Stimulated activated CD4-positive, alpha-beta T cell treated with anti-CD3 and anti-CD28 coated beads, Interleukin-2, amount 100 ng/mL, for 48 hours (primary cell): ENCODE data around the gene LIN9.
"Not testable (repeated sequence)": the region's sequence is repeated elsewhere in the genome, so short reads cannot be mapped to it uniquely, and the experiment has no call there.

Experiments used
- DNase-seq, 2 donors: peaks; one replicate each; pipeline ENCODE4 v3.0.0-alpha.2; 2020

The LIN9 gene, protein sequence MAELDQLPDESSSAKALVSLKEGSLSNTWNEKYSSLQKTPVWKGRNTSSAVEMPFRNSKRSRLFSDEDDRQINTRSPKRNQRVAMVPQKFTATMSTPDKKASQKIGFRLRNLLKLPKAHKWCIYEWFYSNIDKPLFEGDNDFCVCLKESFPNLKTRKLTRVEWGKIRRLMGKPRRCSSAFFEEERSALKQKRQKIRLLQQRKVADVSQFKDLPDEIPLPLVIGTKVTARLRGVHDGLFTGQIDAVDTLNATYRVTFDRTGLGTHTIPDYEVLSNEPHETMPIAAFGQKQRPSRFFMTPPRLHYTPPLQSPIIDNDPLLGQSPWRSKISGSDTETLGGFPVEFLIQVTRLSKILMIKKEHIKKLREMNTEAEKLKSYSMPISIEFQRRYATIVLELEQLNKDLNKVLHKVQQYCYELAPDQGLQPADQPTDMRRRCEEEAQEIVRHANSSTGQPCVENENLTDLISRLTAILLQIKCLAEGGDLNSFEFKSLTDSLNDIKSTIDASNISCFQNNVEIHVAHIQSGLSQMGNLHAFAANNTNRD

DNA sequence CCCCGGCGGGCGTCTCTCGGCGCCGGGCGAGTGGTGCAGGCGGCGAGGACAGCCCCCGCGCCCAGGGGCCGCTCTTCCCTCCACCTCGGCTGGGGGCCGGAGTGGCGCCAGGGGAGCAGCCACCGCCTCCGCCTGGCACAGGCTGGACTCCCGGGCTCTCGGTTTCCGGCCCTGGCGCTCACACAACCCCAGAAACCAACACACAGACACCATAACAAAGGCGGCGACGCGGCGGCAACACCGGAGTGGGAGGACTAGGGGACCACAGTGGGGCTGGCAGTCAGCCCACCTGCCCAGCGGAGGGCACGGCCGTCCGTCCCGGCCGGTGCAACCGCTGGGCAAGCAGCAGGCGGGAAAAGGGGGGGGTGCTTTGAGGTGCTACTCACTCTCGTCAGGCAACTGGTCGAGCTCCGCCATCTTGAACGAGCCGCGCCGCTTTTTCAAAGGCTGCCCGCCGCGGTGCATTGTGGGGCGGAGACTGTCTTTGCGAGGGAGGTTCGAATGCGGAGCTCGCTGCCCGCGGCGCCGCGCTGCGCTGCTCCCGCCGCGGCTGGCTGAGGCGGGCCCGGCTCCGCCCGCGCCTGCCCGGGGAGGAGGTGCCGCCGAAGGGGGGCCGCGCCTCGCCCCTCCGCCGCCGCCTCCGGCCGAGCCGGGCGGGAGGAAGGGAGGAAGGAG is at the start of gene LIN9:
LIN9 (minus strand) TSS at position 442 of the 675 bp plus-strand sequence; CDS start at position 417, 25 bp downstream.
- peak; percentile 90 to 95 for DNase-seq

DNA sequence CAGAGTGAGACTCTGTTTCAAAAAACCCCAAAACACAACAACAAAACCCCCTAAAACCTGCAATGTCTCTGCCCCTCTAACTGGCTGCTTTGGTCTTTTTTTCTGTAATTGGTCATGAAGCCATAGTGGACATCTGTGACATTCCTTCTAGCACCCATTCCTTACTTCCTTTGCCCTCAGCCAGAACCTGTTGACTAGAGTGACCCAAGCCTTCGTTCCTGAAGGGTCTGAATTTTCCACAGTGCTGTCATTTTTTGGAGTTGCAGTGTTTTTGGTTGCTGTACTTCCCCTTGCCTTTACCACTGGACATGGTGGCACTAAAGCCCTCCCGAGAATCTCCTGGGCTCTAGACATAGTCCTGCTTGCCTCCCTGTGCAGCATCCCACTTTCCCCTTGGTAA is 48.5 kb upstream of the LIN9 start:
- DNase-seq, result no peak

DNA sequence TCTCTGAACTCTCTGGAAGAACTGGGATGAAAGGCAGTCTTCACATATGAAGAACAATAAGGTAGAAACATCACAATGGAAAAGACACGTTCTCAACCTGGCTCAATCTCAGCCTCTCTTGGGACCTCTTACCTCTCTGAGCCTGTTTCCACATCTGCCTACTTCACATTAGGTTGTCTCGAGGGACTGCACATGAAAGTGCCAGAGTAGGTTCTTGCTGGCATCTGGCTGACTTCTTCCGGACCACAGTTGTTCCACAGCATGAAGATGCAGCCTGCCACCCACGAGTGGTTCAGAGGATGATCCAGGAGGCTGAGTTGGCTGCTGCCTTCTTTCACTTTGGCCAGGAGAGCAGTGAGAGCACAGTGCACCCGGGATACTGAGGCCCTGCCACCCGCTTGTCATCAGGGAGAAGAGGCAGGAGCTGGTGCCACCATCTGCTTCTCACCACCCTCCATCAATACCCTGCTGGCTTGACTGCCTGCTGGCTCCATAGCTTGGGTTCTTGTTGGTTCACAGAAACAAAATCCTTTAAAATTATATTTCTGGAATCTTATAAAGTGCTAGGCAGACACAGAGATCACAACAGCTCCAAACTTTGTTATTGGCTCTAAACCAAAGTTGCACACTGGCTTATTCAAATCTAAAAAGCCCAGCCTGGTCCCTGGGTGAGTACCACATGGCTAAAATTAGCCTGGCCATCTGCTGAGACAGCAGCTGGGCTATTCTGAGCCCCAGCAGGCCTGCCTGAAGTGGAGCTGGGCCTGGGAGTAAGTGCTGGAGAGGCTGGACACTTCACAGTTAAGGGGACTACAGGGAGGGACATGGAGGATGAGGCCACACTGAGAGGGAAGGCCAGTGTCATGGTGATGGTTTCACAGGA is 46.9 kb upstream of the LIN9 start:
- no peak for DNase-seq

DNA sequence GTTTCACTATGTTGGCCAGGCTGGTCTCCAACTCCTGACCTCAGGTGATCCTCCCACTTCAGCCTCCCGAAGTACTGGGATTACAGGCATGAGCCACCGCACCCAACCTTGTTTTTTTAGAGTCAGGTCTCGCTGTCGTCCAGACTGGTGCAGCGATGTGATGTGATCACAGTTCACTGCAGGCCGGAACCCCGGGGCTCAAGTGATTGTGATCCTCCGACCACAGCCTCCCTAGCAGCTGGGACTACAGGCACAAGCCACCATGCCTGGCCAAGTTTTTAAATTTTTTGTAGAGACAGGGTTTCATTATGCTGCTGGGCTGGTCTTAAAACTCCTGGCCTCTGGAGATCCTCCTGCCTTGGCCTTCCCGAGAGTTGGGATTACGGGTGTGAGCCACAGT is 46.1 kb upstream of the LIN9 start:
- DNase-seq, result no peak

DNA sequence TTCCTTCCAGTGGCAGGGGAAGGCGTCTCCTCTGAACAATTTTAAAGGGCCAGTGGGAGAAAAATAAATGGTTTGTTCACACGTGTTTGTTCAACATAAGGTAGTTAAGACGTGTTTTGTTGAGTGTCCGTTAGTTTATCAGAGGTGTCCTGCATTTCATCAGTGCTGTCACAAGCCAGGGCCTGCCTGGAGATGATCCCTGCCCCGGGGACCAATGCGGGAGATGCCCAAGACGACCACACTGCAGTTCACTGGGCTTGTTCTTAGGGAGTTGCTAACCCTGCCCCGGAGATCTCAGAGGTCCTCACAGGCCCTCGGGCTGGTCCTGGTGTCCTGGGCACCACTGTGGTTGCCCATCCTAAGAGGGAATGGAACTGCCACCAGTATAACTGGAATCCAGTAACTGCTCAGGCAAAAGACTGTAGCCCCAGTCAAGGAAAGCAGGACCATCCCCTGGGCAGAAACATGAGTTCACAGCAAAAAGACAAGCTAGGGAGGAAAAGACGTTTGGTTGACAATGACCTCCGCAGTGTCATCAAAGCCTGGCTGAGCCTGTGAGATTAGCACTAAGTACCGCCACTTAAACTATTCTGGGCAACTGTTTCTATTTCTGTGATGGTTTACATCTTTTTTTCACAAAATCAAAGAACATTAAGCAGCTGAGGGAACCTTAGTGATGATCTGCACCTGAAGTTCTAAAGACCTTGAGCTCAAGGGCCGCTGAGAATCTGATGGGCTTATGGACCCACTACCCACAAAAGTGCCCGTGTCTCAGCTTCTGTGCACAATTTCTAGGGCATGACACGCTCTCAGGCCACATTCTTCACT is 44.9 kb upstream of the LIN9 start:
- no peak for DNase-seq

DNA sequence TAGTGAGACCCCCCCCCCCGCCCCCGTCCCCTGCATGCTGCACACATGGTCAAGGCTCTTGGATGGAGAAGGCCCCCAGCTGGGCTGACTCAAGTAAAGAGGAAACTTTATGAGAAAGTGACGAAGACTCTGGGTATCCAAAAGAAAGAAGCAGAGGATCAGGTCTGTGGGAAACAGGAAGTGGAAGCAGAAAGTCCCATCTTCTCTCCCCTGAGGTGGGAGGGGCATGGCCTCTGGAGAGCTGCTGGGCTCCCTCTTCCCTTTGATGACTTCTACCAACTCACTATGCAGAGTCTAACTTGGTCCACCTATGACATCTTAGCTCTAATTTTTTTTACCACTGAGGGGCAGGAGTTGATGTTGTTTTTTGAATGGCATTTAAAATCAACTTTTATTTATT is 42.7 kb upstream of the LIN9 start:
- DNase-seq, result no peak

DNA sequence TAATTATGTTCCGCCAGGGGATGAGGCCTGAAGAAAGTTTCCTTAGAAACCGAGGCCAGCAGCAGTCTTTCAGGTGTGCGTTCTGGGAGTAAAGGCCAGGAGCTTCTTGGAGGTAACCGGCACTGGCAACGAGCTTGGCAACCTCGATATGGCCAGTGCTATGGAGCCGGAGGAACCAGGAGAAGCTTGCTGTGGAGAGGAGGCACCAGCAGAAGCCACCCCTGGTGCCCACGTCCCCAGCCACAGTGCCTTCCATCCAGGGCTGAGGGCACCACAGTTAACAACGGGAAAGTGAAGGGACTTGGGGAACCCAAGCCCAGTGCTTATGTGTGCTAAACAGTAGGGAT is 41.5 kb upstream of the LIN9 start:
- DNase-seq, result no peak

DNA sequence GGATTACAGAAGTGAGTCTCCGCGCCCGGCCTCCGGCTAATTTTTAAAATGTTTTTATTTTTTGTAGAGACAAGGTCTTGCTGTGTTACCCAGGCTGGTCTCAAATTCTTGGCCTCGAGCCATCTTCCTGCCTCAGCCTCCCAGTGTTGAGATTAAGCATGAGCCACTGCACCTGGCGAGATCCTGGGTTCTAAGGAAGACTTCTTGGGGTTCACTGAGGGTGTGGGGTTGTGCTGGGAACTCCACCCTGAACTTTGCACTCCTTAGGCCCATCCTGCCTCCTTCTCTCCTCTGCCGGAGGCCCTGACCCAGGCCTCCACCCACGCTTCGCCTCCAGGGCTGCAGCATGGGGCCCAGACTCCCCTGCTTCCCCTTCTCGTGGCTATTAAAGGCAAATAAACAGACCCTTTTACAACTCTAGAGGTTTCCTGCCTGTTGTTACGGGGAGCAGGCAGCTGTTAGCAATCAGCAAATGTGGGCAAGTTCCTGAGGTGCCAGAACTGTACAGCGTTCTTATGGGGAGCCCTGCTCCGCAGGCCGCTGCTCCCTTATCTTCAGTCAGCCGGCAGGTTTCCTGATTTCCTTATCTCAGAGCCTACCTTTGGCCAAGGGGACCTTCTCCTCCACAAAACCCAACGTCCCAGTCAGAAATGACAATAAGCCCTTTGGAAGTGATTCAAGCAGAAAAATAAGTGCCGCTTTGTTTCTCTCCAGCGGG is 41.0 kb upstream of the LIN9 start:
- no peak for DNase-seq

DNA sequence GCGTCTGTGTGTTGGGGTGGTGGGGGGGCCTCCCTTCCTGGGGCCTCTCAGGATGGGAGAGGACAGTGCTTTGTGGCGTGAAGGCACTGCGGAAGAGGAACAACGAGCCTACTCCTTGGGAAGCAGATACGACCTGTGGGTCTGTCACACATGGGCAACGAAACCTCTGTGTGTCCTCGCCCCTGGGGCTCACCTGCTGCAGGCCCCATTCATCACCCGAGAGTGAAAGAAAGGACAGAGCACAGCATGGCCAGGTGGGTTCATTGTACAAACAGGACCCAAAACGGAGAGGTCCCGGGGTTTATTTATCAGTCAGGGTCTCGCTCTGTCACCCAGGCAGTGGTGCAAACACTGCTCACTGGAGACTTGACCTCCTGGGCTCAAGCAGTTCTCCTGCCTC is 40.1 kb upstream of the LIN9 start:
- DNase-seq, result no peak

DNA sequence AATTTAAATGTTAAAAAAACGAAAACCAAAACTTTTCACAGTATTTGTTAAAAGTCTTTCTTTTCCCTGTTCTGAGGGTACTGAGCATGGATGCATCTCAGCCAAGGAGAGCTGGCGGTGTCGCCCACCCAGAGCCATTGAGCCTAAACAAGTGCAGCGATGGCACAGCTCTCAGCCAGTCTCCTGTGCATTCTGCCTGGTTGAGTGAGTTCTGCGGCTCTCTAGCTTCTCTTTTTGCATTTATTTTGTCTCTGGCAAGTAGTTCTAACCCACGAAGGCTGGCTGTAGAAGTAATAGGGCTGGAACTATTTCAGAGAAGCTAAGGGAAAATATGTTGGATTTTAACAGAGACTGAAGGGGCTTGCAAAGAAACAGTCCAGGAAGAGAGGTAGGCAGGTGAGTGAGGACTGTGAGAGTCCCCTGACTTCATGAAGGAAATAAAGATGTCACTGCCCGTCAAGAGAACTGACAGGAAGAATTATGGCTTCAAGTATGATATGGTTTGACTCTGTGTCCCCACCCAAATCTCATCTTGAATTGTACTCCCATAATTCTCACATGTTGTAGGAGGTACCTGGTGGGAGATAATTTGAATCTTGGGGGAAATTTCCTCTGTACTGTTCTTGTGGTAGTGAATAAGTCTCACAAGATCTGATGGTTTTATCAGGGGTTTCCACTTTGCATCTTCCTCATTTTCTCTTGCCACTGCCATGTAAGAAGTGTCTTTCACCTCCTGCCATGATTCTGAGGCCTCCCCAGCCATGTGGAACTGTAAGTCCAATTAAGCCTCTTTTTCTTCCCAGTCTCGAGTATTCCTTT is 35.7 kb upstream of the LIN9 start:
- DNase-seq, result no peak

DNA sequence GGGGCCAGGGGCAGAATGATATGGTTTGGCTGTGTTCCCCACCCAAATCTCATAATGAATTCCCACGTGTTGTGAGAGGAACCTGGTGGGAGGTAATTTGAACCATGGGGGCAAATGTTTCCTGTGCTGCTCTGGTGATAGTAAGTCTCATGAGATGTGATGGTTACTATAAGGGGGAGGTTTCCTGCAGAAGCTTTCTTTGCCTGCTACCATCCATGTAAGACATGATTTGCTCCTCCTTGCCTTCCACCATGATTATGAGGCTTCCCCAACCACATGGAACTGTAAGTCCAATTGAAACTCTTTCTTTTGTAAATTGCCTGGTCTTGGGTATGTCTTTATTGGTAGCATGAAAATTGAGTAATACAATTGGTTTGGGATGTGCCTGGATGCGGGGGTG is 33.7 kb upstream of the LIN9 start:
- DNase-seq, result no peak

DNA sequence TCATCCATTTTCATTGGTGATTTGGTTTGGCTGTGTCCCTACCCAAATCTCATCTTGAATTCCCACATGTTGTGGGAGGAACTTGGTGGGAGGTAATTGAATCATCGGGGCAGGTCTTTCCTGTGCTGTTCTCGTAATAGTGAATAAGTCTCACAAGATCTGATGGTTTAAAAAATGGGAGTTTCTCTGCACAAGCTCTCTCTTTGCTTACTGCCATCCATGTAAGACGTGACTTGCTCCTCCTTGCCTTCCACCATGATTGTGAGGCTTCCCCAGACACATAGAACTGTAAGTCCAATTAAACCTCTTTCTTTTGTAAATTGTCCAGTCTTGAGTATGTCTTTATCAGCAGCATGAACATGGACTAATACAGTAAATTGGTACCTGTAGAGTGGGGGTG is 31.1 kb upstream of the LIN9 start:
- DNase-seq, result not testable (repeated sequence)

DNA sequence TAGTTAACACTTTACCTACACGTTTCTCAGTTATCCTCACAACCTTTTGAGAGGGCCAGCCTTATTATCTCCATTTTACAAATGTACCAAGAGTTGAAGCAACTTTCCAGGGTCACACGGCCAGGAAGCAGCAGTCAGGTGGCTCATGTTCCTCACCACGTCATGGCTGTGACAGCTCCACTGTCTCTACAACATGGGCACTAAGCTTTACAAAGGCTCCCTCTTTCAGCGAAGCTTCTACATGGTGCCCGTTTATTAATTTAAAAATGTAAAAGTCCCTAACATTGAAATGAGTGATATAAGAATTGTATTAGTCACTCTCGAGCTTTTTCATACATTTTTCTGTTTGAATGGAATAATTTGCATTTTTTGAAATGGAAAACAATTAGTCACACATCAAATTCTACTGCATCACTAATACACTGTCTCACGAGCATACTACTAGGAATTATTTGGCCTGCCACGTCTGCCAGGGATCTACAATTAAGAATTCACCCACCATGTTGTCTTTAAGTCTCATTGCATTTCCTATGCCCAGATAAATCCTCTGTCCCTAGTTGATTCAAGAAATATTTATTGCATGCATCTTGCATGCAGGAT is 28.4 kb upstream of the LIN9 start:
- no peak for DNase-seq

DNA sequence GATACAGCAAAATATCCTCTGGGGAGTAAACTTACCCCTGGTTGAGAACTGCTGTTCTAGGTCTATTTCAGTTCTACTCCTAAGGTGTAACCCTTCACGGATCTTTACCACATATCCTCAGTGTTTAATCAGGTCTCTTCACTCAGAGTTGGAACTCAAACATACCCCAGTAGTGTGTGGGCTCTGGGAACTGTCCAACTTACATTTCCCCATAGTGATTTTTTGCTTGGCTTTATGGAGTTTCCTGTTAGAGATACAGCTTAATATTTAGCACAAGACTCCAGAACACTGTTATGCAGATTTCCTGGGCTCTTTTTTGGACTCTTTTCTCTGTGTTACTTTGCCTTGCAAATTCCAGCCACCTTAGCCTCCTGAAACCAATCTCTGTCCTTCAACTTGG is 26.7 kb upstream of the LIN9 start:
- DNase-seq, result no peak

DNA sequence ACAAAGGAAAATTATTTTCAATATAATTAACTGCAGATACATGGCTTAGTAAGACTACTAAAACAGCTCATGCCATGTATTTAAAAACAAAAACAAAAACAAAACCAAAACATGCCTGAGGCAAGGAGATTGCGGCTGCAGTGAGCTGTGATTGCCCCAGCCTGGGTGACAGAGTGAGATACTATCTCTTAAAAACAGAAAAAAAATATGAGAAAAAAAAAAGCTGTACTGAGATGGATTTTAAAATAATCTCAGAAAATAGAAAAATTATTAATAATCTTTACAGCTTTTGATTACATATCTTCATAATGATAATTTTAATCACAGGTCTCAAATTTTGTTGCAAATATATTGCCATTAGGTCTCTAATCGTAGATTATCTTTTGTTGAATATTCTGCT is 24.0 kb upstream of the LIN9 start:
- no peak for DNase-seq

DNA sequence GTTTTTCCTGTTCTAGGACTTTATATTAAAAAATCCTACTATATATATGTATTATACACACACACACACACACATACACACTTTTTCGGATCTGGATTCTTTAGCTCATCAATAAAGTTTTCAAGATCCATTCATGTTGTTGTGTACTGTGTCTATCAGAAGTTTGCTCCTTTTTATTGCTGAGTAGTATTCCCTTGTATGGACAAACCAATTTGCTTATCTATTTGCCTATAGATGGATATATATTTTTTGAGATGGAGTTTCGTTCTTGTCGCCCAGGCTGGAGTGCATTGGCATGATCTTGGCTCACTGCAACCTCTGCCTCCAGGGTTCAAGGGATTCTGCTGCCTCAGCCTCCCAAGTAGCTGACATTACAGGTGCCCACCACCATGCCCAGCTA is 20.3 kb upstream of the LIN9 start:
- DNase-seq, result no peak

DNA sequence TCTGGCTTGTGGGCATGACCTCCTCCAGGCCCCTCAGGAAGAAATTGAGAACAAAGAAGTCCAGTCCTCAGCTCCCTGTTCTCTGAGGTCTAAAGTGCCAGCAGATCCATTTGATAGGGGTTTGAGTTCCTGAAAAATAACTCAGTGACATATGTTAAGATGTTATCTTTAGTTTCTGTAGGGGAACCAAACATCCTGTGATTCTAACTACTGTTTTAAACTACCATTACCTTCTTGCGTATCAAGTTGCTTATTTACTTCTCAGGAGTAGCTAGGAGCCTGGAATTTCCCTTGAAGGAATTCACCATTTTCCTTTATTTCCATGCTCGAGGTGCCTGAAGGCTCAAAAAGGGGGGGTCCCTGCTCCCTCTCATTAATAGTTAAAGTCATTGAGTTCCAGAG is 18.8 kb upstream of the LIN9 start:
- DNase-seq, result no peak

DNA sequence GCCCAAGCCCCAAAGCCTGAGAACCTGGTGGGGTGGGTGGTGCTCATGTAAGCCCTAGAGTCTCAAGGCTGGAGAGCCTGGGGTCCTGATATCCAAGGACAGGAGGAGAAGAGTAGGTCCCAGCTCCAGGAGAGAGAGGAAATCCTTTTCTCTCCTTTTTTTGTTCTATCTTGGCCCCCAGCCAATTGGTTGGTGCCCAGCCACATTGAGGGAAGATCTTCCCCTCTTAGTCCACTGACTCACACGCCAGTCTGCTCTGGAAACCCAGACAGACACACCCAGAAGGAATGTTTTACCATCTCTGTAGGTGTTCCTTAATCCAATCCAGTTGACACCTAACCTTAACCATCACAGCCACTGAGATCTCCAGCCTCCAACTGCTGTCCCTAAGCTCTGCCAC is 16.2 kb upstream of the LIN9 start:
- DNase-seq, result no peak

DNA sequence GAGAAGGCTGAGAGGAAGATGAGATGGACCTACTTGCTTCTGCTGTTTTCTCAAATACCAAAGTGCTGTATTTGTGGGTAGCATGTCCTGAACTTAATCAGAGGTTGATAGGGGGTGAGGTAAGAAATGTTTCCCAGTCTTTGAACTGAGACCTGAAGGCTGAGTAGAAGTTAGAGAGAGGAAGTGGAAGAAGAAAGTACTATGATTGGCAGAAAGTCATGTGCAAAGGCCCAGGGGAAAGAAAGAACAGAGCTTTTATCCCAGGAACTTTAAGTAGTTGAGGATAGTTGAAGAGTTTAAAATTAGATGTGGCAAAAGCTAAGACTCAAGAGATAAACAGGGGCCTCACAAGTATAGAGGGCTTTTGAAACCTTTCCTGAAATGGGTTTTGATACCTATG is 15.5 kb upstream of the LIN9 start:
- no peak for DNase-seq

DNA sequence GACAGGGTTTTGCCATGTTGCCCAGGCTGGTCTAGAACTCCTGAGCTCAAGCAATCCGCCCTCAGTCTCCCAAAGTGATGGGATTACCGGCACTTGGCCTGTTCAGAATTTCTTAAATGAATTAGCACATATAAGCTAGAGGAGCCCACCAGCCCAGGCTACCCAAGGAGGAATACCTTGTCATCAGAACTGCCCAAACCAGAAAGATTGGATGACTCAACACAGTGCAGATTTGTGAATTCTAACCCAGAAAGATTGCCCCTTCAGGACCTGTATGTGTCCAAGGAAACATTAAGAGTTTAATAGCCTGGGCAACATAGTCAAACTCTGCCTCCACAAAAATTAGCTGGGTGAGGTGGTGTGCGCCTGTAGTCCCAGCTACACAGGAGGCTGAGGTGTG is 14.0 kb upstream of the LIN9 start:
- DNase-seq, result no peak

DNA sequence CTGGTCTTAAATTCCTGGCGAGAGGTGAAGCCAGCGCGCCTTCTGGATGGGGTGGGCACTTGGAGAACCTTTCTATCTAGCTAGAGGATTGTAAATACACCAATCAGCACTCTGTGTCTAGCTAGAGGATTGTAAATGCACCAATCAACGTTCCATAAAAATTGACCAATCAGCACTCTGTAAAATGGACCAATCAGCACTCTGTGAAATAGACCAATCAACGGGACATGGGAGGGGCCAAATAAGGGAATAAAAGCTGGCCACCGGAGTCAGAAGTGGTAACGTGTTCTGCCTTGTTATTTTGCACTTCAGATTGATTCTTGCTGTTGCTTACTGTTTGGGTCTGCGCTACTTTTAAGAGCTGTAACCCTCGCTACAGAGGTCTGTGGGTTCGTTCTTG is 12.0 kb upstream of the LIN9 start:
- no peak for DNase-seq
